Psoas muscle (tissue), 8 donors: ENCODE results near the gene HAUS5. TPM values are rescaled to one million over a fixed set of nuclear protein-coding genes. Genes with fewer than 3 reads are reported as not detected.

Experiments
- ATAC-seq, 4 donors: fragments of 200-7000 bp; cut with Tn5 transposase; one replicate each; pipeline ENCODE4 v1.9.1; 2020; ENCODE audit warnings: moderate library complexity in 3 of 4, mild to moderate bottlenecking in 2 of 4
- DNase-seq, 2 donors: peaks; one replicate each; pipeline ENCODE4 v3.0.0-alpha.2; 2020
- H3K27ac ChIP-seq: fragments of 200-600 bp; one replicate; pipeline ENCODE4 v1.8.0; 2022
- H3K27me3 ChIP-seq, 3 donors: fragments of 200-600 bp in 1 of 3; one replicate each; pipeline versions ENCODE4 v1.6.1 to v1.8.0; 2013 to 2022; ENCODE audit warnings: low read length in 2 of 3, mild to moderate bottlenecking in 2 of 3, moderate library complexity in 1 of 3; ENCODE audit not compliant: insufficient read depth in 3 of 3
- H3K36me3 ChIP-seq, 2 donors: fragments of 200-600 bp in 1 of 2; one replicate each; pipeline versions ENCODE4 v1.6.1 to v1.8.0; 2013 to 2022; ENCODE audit warnings: low read depth in 1 of 2, mild to moderate bottlenecking in 1 of 2, moderate library complexity in 1 of 2; ENCODE audit not compliant: insufficient read depth in 1 of 2
- H3K4me1 ChIP-seq: fragments of 200-600 bp; one replicate; pipeline ENCODE4 v1.8.0; 2022
- H3K4me3 ChIP-seq: fragments of 200-600 bp; one replicate; pipeline ENCODE4 v1.8.0; 2022; ENCODE audit warnings: mild to moderate bottlenecking
- H3K9me3 ChIP-seq: fragments of 200-600 bp; one replicate; pipeline ENCODE4 v1.8.0; 2022
- WGBS, 3 donors: extraction: QIAGEN DNeasy Blood & Tissue Kit; methylation state at CpG; one replicate each; pipeline versions ENCODE4 v1.1.6 to v1.1.7; 2013; 5-methylcytosine and 5-hydroxymethylcytosine counted together
- intact Hi-C, 2 donors: fragments of 100-400 bp; cut with DNase I; formaldehyde crosslinking; loops; one replicate each; pipeline versions ENCODE4 v1.11.0 to v1.14.2; 2022
- polyA plus RNA-seq, 3 donors: library from polyadenylated mRNA; stranded (reverse); fragments of 200-250 nt; gene quantifications; one replicate each; pipeline ENCODE4 v1.2.3, GENCODE V29; 2013
- total RNA-seq, 4 donors: library from RNA; stranded (reverse); fragmentation: NEBNext Ultra II Directional in 2 of 4; extraction: Animal tissue kit (Norgen Biotek cat#: 25700) in 2 of 4; gene quantifications; one replicate each; pipeline versions ENCODE4 v1.2.1 to v1.2.4, GENCODE V29; 2021 to 2023
- TF ChIP-seq, protein P1 (sequence below): fragments of 200-600 bp; IDR thresholded peaks from one replicate; pipeline ENCODE4 v1.8.0; 2022; ENCODE audit warnings: antibody characterized with exemption
- donor health status: healthy with polysubstance abuse.
- donor health status: DM: no; HTN: no; CAD: no; lungs with moderate emphysema.
- donor health status: Bipolar disorder and iron deficiency.
- donor health status: healthy.
- donor health status: DM: yes; HTN: yes; CAD: no.
- donor health status: DM: no; HTN: no; CAD: no.
- donor health status: DM: no; HTN: no; CAD: no.
- donor health status: DM: yes; HTN: yes; CAD: no.

The HAUS5 gene
- total and polyA plus RNA-seq, 7 donors: 2.5 to 6.1 (median 3.6) TPM

DNA sequence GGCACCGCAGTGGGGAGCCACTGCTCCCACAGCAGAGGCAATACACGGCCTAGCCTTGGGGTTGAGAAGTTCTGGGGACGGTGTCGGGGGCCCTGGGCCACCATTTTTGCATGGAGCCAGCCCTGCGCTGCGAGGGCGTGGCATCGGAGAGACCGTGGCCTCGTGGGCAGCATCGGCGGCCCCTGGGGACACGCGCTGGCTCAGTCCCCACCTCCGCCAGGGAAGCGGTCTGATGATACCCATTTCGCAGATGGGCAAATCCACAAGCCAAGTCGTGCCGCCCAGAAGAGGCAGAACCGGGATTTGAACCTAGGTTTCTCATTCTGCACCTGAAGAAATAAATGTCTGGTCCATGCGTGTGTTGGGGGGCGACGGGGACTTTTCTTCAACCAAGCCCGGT is 52.6 kb downstream of the HAUS5 start:
- Histone ChIP-seq H3K36me3 (peaks cover 3 to 16% of the 10 kb centered on the region in 2 donors), H3K4me1 (no peaks in the 10 kb centered on the region), H3K27me3 (no peaks in the 10 kb centered on the region), H3K4me3 (no peak overlapping the region), H3K9me3 (no peaks in the 10 kb centered on the region), H3K27ac (no peak overlapping the region)
- TF ChIP-seq, protein P1, sequence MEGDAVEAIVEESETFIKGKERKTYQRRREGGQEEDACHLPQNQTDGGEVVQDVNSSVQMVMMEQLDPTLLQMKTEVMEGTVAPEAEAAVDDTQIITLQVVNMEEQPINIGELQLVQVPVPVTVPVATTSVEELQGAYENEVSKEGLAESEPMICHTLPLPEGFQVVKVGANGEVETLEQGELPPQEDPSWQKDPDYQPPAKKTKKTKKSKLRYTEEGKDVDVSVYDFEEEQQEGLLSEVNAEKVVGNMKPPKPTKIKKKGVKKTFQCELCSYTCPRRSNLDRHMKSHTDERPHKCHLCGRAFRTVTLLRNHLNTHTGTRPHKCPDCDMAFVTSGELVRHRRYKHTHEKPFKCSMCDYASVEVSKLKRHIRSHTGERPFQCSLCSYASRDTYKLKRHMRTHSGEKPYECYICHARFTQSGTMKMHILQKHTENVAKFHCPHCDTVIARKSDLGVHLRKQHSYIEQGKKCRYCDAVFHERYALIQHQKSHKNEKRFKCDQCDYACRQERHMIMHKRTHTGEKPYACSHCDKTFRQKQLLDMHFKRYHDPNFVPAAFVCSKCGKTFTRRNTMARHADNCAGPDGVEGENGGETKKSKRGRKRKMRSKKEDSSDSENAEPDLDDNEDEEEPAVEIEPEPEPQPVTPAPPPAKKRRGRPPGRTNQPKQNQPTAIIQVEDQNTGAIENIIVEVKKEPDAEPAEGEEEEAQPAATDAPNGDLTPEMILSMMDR: no peak
- intact Hi-C loops: no loop called here
- ATAC-seq: no peak
- no peak for DNase-seq
- WGBS, 3 donors: 91 to 96% (median 94%) methylated on average over 24 of the region's 24 CpGs

DNA sequence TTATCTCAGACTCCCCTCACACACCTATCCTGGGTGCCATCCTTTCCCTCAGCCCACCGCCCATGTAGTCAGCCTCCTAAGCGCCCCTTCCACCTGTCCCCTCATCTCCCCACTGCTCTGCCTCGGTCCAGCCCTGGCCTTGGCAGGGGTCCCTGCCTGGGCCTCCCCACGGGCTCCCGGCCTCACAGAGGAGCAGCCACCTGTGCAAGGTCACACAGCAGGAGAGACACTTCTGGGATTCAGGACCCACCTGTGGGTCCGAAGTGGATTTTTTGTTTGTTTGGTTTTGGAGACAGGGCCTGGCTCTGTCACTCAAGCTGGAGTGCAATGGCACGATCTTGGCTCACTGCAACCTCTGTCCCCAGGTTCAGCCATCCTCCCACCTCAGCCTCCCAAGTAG is 53.1 kb downstream of the HAUS5 start:
- H3K36me3 ChIP-seq: peaks cover 3 to 12% of the 10 kb centered on the region in 2 donors
- no peak for ATAC-seq
- TF ChIP-seq, protein P1: no peak

DNA sequence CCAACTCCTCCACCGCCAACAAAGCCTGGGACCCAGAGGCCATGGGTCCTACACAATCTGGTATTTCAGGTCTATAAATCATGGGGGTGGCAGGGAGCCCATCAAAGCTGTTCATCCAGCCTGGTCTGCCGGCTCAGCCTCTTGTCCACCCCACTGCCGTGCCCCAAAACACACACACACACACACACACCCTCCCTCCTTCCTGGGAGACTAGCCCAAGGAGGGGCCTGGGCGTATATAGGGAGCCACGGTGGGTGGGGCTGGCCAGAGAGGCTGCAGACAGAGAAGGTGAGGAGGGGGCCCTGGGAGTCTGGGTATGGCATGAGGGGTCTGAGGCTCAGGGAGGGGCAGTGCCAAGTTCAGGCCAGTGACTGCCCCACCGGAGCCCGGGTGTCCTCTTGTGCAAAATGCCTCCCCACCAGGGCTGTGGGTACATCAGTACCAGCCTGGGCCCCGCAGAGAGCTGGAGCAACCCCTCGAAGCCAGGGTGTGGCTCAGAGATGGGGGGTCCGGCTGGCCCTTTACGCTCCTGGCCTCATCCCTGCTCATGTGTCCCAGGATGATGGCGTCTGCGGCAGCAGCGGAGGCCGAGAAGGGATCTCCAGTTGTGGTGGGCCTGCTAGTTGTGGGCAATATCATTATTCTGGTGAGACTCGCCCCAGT is 53.8 kb downstream of the HAUS5 start, which contains the start of gene UPK1A:
UPK1A (plus strand) TSS at position 267 of the 663 bp plus-strand sequence; CDS start at position 563, 296 bp downstream.
- Histone ChIP-seq H3K27ac (no peak within 1 kb of the TSS), H3K36me3 (peaks cover 3 to 11% of the 10 kb centered on the region in 2 donors), H3K4me1 (no peaks in the 10 kb centered on the region), H3K27me3 (no peaks in the 10 kb centered on the region), H3K4me3 (no peak within 1 kb of the TSS), H3K9me3 (no peaks in the 10 kb centered on the region)
- peak in 2 of 4 donors; percentile 15 to 41 for ATAC-seq
- intact Hi-C loops: no loop called here
- WGBS, 3 donors: 61 to 66% (median 66%) methylated on average over 16 of the region's 16 CpGs
- TF ChIP-seq, protein P1: no peak
- no peak for DNase-seq

More for the DNA sequence above, 53.1 kb downstream of the HAUS5 start:
- no peaks in the 10 kb centered on the region for H3K4me1 ChIP-seq
- H3K27ac ChIP-seq: no peak overlapping the region
- DNase-seq: no peak
- WGBS, 3 donors: 67 to 82% (median 75%) methylated on average over 7 of the region's 7 CpGs
- no peak overlapping the region for H3K4me3 ChIP-seq
- no peaks in the 10 kb centered on the region for H3K9me3 ChIP-seq
- no peaks in the 10 kb centered on the region for H3K27me3 ChIP-seq
- intact Hi-C loops: no loop called here

DNA sequence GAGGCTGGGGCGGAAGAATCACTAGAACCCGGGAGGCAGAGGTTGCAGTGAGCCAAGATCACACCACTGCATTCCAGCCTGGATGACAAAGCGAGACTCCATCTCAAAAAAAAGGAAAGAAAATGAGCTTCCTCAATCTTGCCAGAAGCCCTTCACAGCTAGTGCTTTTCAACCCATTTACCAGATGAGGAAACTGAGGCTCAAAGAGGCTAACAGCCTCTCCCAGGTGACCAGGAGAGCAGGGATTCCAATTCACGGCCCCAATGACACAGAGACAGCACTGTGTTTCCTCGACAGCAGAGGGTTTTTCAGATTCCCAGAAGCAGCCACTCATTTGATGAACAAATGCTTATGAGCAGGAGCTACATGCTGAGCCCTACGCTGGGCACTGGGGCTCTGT is 57.0 kb downstream of the HAUS5 start:
- H3K27ac ChIP-seq: no peak overlapping the region
- no peaks in the 10 kb centered on the region for H3K36me3 ChIP-seq
- intact Hi-C loops: no loop called here
- peaks cover 0 to 31% (median 8%) of the 10 kb centered on the region in 3 donors for H3K27me3 ChIP-seq
- DNase-seq: no peak
- H3K9me3 ChIP-seq: no peaks in the 10 kb centered on the region
- no peak for ATAC-seq
- 71 to 76% (median 75%) methylated on average over 6 of the region's 6 CpGs for WGBS, 3 donors
- TF ChIP-seq, protein P1: no peak
- no peaks in the 10 kb centered on the region for H3K4me1 ChIP-seq
- H3K4me3 ChIP-seq: no peak overlapping the region
